Effector memory CD4-positive, alpha-beta T cell (primary cell): Measurements from ENCODE around the gene STAC2.
A peak's percentile ranks its signal among the peaks of the same experiment; 100 is the strongest.
"Not testable (repeated sequence)": the region's sequence is repeated elsewhere in the genome, so short reads cannot be mapped to it uniquely, and the experiment has no call there.

Experiments
- DNase-seq, 3 donors: peaks; one replicate each; pipeline ENCODE4 v3.0.0-alpha.2; 2020
- H3K27ac ChIP-seq: 2 replicates; pipeline ENCODE4 v1.7.0; 2013; ENCODE audit warnings: mild to moderate bottlenecking, low read length, moderate library complexity; ENCODE audit not compliant: insufficient read depth, poor library complexity, severe bottlenecking
- H3K27me3 ChIP-seq: replicated peaks from 2 replicates; pipeline ENCODE4 v1.7.0; 2013; ENCODE audit warnings: mild to moderate bottlenecking, low read length; ENCODE audit not compliant: insufficient read depth, control insufficient read depth, poor library complexity, severe bottlenecking
- H3K36me3 ChIP-seq: 2 replicates; pipeline ENCODE4 v1.7.0; 2013; ENCODE audit warnings: mild to moderate bottlenecking, low read length, moderate library complexity; ENCODE audit not compliant: control insufficient read depth, insufficient read depth
- H3K4me1 ChIP-seq: 2 replicates; pipeline ENCODE4 v1.7.0; 2013; ENCODE audit warnings: low read length, mild to moderate bottlenecking; ENCODE audit not compliant: control insufficient read depth, insufficient read depth, poor library complexity, severe bottlenecking
- H3K4me3 ChIP-seq: 2 replicates; pipeline ENCODE4 v1.7.0; 2013; ENCODE audit warnings: low read length, low read depth, mild to moderate bottlenecking; ENCODE audit not compliant: insufficient read depth, poor library complexity, severe bottlenecking
- H3K9me3 ChIP-seq: 2 replicates; pipeline ENCODE4 v1.7.0; 2013; ENCODE audit warnings: mild to moderate bottlenecking, low read length, moderate library complexity; ENCODE audit not compliant: control insufficient read depth
- total RNA-seq, 3 donors: gene quantifications; one replicate each; lab custom pipeline; 2026; lab: John Stamatoyannopoulos, UW

STAC2 gene, protein sequence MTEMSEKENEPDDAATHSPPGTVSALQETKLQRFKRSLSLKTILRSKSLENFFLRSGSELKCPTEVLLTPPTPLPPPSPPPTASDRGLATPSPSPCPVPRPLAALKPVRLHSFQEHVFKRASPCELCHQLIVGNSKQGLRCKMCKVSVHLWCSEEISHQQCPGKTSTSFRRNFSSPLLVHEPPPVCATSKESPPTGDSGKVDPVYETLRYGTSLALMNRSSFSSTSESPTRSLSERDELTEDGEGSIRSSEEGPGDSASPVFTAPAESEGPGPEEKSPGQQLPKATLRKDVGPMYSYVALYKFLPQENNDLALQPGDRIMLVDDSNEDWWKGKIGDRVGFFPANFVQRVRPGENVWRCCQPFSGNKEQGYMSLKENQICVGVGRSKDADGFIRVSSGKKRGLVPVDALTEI
- total RNA-seq, result 0 to 0.19 (median 0.09) reads per million in 3 donors

GRCh38 chr17:39225308-39225958 is at the start of gene STAC2:
TSS of gene STAC2 (minus strand) at chr17:39225945. CDS start at chr17:39225502, 443 bp downstream.
- Histone ChIP-seq H3K27me3 (peaks cover 33% of the 10 kb centered on the region), H3K4me3 (peak within 1 kb of the TSS; percentile 41), H3K36me3 (no peaks in the 10 kb centered on the region), H3K9me3 (no peaks in the 10 kb centered on the region), H3K27ac (no peak within 1 kb of the TSS), H3K4me1 (peaks cover 15% of the 10 kb centered on the region)
- DNase-seq, result no peak

DNA sequence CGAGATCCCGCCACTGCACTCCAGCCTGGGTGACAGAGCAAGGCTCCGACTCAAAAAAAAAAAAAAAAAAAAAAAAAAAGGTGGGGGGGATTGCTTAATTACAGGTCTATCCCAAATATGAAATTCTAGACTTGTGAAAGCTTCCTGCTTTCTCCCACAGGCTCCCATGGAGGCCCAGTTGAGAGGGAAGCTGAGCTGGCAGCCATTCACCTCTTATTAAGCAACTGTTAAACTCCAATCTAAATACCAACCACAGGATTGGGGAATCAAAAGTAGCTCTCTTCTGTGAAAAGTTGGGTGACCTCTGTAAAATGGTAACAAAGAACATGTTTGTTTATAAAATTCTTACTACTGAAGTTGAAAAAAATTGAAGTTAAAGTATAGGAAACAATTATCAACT is 45.8 kb upstream of the STAC2 start:
- no peaks in the 10 kb centered on the region for H3K27me3 ChIP-seq
- H3K9me3 ChIP-seq, result no peaks in the 10 kb centered on the region
- H3K4me3 ChIP-seq, result no peak overlapping the region
- H3K4me1 ChIP-seq, result no peaks in the 10 kb centered on the region
- no peak for DNase-seq
- H3K36me3 ChIP-seq, result peaks cover 32% of the 10 kb centered on the region
- H3K27ac ChIP-seq, result no peak overlapping the region

DNA sequence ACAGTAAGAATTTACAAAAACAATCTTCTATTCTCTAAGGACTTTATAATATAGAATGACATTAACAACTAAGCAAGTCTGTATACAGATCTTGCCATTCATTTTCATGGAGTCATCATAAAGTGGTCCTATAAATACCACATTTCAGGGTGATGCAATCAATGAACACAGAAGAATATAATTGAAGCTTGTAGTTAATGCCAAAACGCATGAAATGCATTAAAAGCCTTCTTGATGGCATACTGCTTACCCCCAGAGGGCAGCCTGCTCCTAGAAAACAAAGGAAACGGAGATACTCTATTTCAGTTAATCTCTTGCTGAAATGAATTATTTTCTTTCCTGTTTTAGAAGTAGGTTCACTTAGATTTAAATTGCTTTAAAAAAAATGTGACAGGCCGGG is 45.2 kb upstream of the STAC2 start:
- no peak overlapping the region for H3K27ac ChIP-seq
- no peak for DNase-seq
- peaks cover 32% of the 10 kb centered on the region for H3K36me3 ChIP-seq

GRCh38 chr17:39264119-39264518 is 38.4 kb upstream of the STAC2 start:
- Histone ChIP-seq H3K4me1 (no peaks in the 10 kb centered on the region), H3K36me3 (peaks cover 43% of the 10 kb centered on the region), H3K27me3 (no peaks in the 10 kb centered on the region), H3K27ac (no peak overlapping the region), H3K9me3 (no peaks in the 10 kb centered on the region), H3K4me3 (no peak overlapping the region)
- no peak for DNase-seq

More for the DNA sequence above, 45.2 kb upstream of the STAC2 start:
- no peaks in the 10 kb centered on the region for H3K27me3 ChIP-seq
- no peaks in the 10 kb centered on the region for H3K4me1 ChIP-seq
- H3K9me3 ChIP-seq, result no peaks in the 10 kb centered on the region
- no peak overlapping the region for H3K4me3 ChIP-seq

GRCh38 chr17:39261286-39261685 is 35.5 kb upstream of the STAC2 start:
- Histone ChIP-seq H3K9me3 (no peaks in the 10 kb centered on the region), H3K4me1 (no peaks in the 10 kb centered on the region), H3K4me3 (no peak overlapping the region), H3K36me3 (peaks cover 44% of the 10 kb centered on the region), H3K27me3 (no peaks in the 10 kb centered on the region), H3K27ac (no peak overlapping the region)
- DNase-seq, result no peak

DNA sequence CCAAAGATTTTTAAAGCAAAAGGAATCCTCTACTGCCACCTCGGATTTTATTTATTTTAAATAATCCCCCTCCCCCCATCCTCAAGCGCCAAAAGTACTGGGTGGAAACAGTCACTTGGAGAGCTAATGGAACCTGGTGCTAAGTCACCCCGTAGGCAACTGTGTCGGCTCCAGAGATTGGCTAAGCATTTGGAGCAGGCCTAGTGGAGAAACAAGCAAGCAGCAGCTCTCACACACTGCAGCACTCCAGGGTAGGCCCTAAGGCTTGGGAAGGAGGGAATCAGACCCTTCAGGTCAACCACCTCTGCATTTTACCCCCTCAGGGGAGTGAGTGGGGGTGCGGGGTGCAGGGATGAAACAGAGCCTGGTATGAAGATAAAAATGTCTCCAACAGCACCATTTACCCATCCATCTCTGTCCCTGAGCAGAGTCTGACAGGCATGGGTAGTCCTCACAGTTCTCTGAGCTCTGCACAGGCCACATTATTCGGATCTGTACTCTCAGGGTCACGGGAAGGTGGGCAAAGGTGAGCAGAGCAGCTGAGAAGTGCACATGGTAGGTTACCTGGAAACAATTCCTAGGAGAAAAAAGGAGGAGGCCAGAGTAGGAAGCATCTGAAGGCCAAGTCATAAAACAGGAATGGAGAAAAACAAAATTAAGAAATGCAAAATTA is 27.2 kb upstream of the STAC2 start:
- Histone ChIP-seq H3K27me3 (no peaks in the 10 kb centered on the region), H3K4me3 (no peak overlapping the region), H3K27ac (no peak overlapping the region), H3K4me1 (no peaks in the 10 kb centered on the region), H3K36me3 (peaks cover 25% of the 10 kb centered on the region), H3K9me3 (no peaks in the 10 kb centered on the region)
- no peak for DNase-seq

DNA sequence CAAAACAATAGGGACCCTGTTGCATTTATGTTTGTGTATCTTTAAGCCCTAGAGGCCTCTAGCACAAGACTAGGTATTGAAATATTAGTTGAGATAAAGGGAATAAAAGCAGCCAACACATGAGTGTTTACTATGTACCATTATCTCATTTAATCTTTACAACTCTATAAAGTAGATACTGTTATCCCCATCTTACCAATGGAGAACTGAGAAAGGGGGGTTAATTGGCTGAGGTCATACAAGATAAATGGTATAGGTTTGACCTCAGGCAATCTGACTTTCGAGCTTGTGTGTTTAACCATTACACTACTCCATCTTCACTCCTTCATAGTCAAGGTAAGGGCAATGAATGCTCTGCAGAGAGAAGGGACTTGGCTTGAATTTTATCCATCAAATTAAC is 26.3 kb upstream of the STAC2 start:
- peaks cover 17% of the 10 kb centered on the region for H3K36me3 ChIP-seq
- H3K4me1 ChIP-seq, result no peaks in the 10 kb centered on the region
- H3K27me3 ChIP-seq, result no peaks in the 10 kb centered on the region
- H3K27ac ChIP-seq, result no peak overlapping the region
- DNase-seq, result no peak
- no peak overlapping the region for H3K4me3 ChIP-seq
- H3K9me3 ChIP-seq, result no peaks in the 10 kb centered on the region

- not testable (repeated sequence) for DNase-seq, H3K27ac ChIP-seq, H3K4me3 ChIP-seq, H3K27me3 ChIP-seq, H3K9me3 ChIP-seq, H3K4me1 ChIP-seq
- H3K36me3 ChIP-seq, result peaks cover 17% of the 10 kb centered on the region
These were observed 24.3 kb upstream of the STAC2 start for GRCh38 chr17:39250076-39250475.

- Histone ChIP-seq H3K27me3 (no peaks in the 10 kb centered on the region), H3K9me3 (no peaks in the 10 kb centered on the region), H3K36me3 (no peaks in the 10 kb centered on the region), H3K4me3 (no peak overlapping the region), H3K27ac (no peak overlapping the region), H3K4me1 (peaks cover 7% of the 10 kb centered on the region)
- no peak for DNase-seq
These were observed 20.5 kb upstream of the STAC2 start for GRCh38 chr17:39246274-39246673.
